Panc1 (cell line): ENCODE data around the gene IYD. TPM values are rescaled to one million over a fixed set of nuclear protein-coding genes. Genes with fewer than 3 reads are reported as not detected.

Source experiments
- ATAC-seq: fragments of 200-7000 bp; cut with Tn5 transposase; 2 replicates; pipeline ENCODE4 v1.9.1; 2020; ENCODE audit warnings: mild to moderate bottlenecking, moderate library complexity
- BruUV-seq: library from RNA; stranded (reverse); fragments of 400-500 nt; replicated peaks from 2 replicates; lab custom pipeline; 2021; lab: Mats Ljungman, UMichigan
- CTCF ChIA-PET: fragments of 300-600 bp; sonication (Branson Sonifier 250); formaldehyde crosslinking; loops from one replicate; lab custom pipeline; 2022; ENCODE audit warnings: antibody characterized with exemption; lab: Charles Lee
- POLR2A ChIA-PET: fragments of 300-600 bp; sonication (Branson Sonifier 250); formaldehyde crosslinking; loops from one replicate; lab custom pipeline; 2022; ENCODE audit warnings: antibody characterized with exemption; lab: Charles Lee
- DNase-seq: peaks from one replicate; pipeline ENCODE4 v3.0.0-alpha.2; 2010; ENCODE audit warnings: low read depth, low spot score
- H3K27ac ChIP-seq: 2 replicates; pipeline ENCODE4 v1.5.1; 2011; ENCODE audit warnings: mild to moderate bottlenecking, low read length, inconsistent platforms
- H3K27me3 ChIP-seq: fragments of 200-500 bp; sonication (Bioruptor generic); 2 replicates; pipeline ENCODE4 v1.6.0; 2014; ENCODE audit warnings: low read length, inconsistent platforms; ENCODE audit not compliant: control insufficient read depth, insufficient read depth
- H3K36me3 ChIP-seq: fragments of 200-500 bp; sonication (Bioruptor generic); 2 replicates; pipeline ENCODE4 v1.5.1; 2014; ENCODE audit warnings: inconsistent platforms, mild to moderate bottlenecking, low read length, moderate library complexity; ENCODE audit not compliant: control insufficient read depth, insufficient read depth
- H3K4me1 ChIP-seq: 2 replicates; pipeline ENCODE4 v1.5.1; 2011; ENCODE audit warnings: inconsistent platforms, mild to moderate bottlenecking, low read length, moderate library complexity; ENCODE audit not compliant: control insufficient read depth, insufficient read depth
- H3K4me3 ChIP-seq, 2 experiments: 2 replicates each; pipeline ENCODE4 v1.5.1; 2011 to 2012; ENCODE audit warnings: low read depth in 2 of 2, low read length in 2 of 2, mild to moderate bottlenecking in 2 of 2, inconsistent platforms in 1 of 2, moderate library complexity in 1 of 2
- H3K9me3 ChIP-seq: fragments of 200-500 bp; sonication (Bioruptor generic); 2 replicates; pipeline ENCODE4 v1.5.1; 2014; ENCODE audit warnings: low read depth, mild to moderate bottlenecking, inconsistent platforms, low read length, moderate library complexity; ENCODE audit not compliant: control insufficient read depth, insufficient read depth
- POLR2AphosphoS5 ChIP-seq: IDR thresholded peaks from 2 replicates; pipeline ENCODE4 v1.6.1; 2012; ENCODE audit warnings: mild to moderate bottlenecking, low read depth, low read length, moderate library complexity
- REST ChIP-seq, 2 experiments: IDR thresholded peaks; 2 replicates each; pipeline ENCODE4 v1.6.1; 2011 to 2012; ENCODE audit warnings: low read depth in 2 of 2, control low read depth in 1 of 2, low read length in 1 of 2, mild to moderate bottlenecking in 1 of 2, moderate library complexity in 1 of 2; ENCODE audit not compliant: insufficient read depth in 1 of 2
- SIN3A ChIP-seq: IDR thresholded peaks from 2 replicates; pipeline ENCODE4 v1.6.1; 2012; ENCODE audit warnings: low read depth, mild to moderate bottlenecking, low read length, moderate library complexity, borderline replicate concordance; ENCODE audit not compliant: insufficient read depth
- TCF7L2 ChIP-seq: IDR thresholded peaks from 2 replicates; pipeline ENCODE4 v1.6.1; 2011; ENCODE audit warnings: mild to moderate bottlenecking, low read depth, low read length, inconsistent platforms
- in situ Hi-C: cut with HindIII; loops from 2 replicates; pipeline ENCODE4 v1.10.0; 2016; ENCODE audit warnings: low sequenced_read_pairs, low pct_unique_long_range_greater_than_20kb
- intact Hi-C: fragments of 100-400 bp; cut with micrococcal nuclease; formaldehyde crosslinking; loops from one replicate; pipeline ENCODE4 v1.10.0; 2022; ENCODE audit not compliant: unreplicated experiment
- total RNA-seq: library from RNA; stranded (reverse); gene quantifications from one replicate; pipeline ENCODE4 v1.2.1, GENCODE V29; 2021; ENCODE audit not compliant: unreplicated experiment
- TF ChIP-seq, protein P1 (sequence below): fragments of 450-650 bp; IDR thresholded peaks from 2 replicates; pipeline ENCODE4 v1.5.1; 2017; ENCODE audit warnings: mild to moderate bottlenecking

The IYD gene
- total RNA-seq, 1 experiment from 2014 or later: 0.03 TPM

- BruUV-seq: no TSS peak
- ATAC-seq: no peak
- CTCF ChIA-PET: no interaction called here
- no peak overlapping the region for H3K27ac ChIP-seq
- POLR2A ChIA-PET: no interaction called here
- intact Hi-C loops (no loop called here), in situ Hi-C loops (no loop called here)
- no peaks in the 10 kb centered on the region for H3K9me3 ChIP-seq
- no peak for DNase-seq
- H3K27me3 ChIP-seq: peaks cover 3% of the 10 kb centered on the region; the same call in 1 of the 2 replicates
- no peaks in the 10 kb centered on the region for H3K4me1 ChIP-seq
- no peaks in the 10 kb centered on the region for H3K36me3 ChIP-seq
- no peak overlapping the region for H3K4me3 ChIP-seq
- no peak for TF ChIP-seq TCF7L2
- TF ChIP-seq REST (IDR thresholded peaks at IDR 0.05; ENCODE audit: insufficient read depth in 1 of 2, low read depth in 2 of 2, low read length in 1 of 2): no peak
- TF ChIP-seq POLR2AphosphoS5: no peak
- no peak for TF ChIP-seq SIN3A
- TF ChIP-seq, protein P1, sequence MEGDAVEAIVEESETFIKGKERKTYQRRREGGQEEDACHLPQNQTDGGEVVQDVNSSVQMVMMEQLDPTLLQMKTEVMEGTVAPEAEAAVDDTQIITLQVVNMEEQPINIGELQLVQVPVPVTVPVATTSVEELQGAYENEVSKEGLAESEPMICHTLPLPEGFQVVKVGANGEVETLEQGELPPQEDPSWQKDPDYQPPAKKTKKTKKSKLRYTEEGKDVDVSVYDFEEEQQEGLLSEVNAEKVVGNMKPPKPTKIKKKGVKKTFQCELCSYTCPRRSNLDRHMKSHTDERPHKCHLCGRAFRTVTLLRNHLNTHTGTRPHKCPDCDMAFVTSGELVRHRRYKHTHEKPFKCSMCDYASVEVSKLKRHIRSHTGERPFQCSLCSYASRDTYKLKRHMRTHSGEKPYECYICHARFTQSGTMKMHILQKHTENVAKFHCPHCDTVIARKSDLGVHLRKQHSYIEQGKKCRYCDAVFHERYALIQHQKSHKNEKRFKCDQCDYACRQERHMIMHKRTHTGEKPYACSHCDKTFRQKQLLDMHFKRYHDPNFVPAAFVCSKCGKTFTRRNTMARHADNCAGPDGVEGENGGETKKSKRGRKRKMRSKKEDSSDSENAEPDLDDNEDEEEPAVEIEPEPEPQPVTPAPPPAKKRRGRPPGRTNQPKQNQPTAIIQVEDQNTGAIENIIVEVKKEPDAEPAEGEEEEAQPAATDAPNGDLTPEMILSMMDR: no peak
Measured at GRCh38 chr6:150370112-150370511, 1.3 kb downstream of the IYD start.

DNA sequence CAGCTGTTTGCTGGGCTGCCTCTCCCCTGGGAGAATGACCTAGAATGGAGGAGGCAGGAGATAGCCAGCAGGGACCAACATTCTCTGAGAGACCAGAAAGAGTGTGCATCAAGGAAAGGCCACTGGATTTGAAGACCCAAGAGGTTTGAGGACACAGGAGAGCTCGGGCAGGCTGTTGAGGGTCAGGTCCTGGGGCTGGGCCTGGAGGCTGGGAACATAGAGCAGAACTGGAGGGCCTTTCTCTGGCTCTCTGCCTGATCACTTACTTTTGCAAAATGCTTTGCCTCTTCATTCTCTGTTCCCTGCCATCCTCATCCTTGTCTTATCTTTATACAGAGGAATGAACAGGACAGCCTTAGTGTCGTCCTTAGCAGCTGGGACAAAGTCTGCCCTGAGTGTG is 2.5 kb downstream of the IYD start:
- ATAC-seq (no peak), DNase-seq (no peak)
- intact Hi-C loops: no loop called here
- H3K36me3 ChIP-seq: no peaks in the 10 kb centered on the region
- in situ Hi-C loops: no loop called here
- CTCF ChIA-PET: no interaction called here
- no peak overlapping the region for H3K27ac ChIP-seq
- no peak overlapping the region for H3K4me3 ChIP-seq
- POLR2A ChIA-PET: no interaction called here
- H3K27me3 ChIP-seq: peaks cover 7% of the 10 kb centered on the region; the same call in 1 of the 2 replicates
- H3K4me1 ChIP-seq: no peaks in the 10 kb centered on the region
- no TSS peak for BruUV-seq
- H3K9me3 ChIP-seq: no peaks in the 10 kb centered on the region
- no peak for TF ChIP-seq TCF7L2
- TF ChIP-seq, protein P1: no peak
- no peak for TF ChIP-seq SIN3A
- no peak for TF ChIP-seq POLR2AphosphoS5
- TF ChIP-seq REST (IDR thresholded peaks at IDR 0.05; ENCODE audit: insufficient read depth in 1 of 2, low read depth in 2 of 2, low read length in 1 of 2): no peak
